ENCODE measurements around the gene AP2B1. TPM values are rescaled to one million over a fixed set of nuclear protein-coding genes. Genes with fewer than 3 reads are reported as not detected.
"Not testable (repeated sequence)": the region's sequence is repeated elsewhere in the genome, so short reads cannot be mapped to it uniquely, and the experiment has no call there.

The AP2B1 gene
- total RNA-seq, 4 donors from 2014 or later = 32.2 to 102 (median 60.1) TPM

DNA sequence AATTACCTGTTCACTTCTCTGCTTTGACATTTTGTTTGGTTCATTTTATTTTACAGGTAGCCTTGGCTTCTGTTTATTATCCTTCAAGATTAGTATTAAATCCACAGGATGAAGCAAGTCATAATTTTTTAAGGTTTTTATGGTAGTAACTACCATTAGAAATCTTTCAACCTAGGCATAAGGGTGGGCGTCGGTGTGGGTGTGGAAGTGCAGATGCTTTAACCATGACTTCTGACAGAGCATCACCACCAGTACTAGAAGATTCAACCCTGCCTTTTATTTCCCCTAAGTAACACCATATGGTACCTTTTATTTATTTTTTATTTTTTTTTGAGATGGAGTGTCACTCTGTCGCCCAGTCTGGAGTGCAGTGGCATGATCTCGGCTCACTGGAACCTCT lies 22.7 kb downstream of the AP2B1 start:
- in situ Hi-C loops (cut with MboI; ENCODE audit: low pct_ligation_motif_present in 1 of 4, low pct_unique_long_range_greater_than_20kb in 1 of 4, low sequenced_read_pairs in 3 of 4) (loop anchor here in 3 of 4 donors (25.0 kb wide), 1 partner anchor 127 kb away; the partner anchor contains the start of gene RASL10B (in 3 of the 3)), intact Hi-C loops (cut with DNase I; ENCODE audit: low total_unique reads) (loop anchor here (10.0 kb wide), 1 partner anchor 135 kb away; no protein-coding TSS in a partner anchor)
- Histone ChIP-seq H3K4me3 (no peak overlapping the region), H3K27me3 (no peaks in the 10 kb centered on the region), H3K4me1 (no peaks in the 10 kb centered on the region), H3K9me3 (no peaks in the 10 kb centered on the region), H3K36me3 (peaks cover 0 to 45% (median 17%) of the 10 kb centered on the region in 4 donors), H3K27ac (no peak overlapping the region)
- TF ChIP-seq POLR2A (IDR thresholded peaks at IDR 0.05) (no peak), EP300 (IDR thresholded peaks at IDR 0.05; ENCODE audit: low read depth) (no peak), POLR2AphosphoS5 (IDR thresholded peaks at IDR 0.05) (no peak)
- TF ChIP-seq, protein P1, sequence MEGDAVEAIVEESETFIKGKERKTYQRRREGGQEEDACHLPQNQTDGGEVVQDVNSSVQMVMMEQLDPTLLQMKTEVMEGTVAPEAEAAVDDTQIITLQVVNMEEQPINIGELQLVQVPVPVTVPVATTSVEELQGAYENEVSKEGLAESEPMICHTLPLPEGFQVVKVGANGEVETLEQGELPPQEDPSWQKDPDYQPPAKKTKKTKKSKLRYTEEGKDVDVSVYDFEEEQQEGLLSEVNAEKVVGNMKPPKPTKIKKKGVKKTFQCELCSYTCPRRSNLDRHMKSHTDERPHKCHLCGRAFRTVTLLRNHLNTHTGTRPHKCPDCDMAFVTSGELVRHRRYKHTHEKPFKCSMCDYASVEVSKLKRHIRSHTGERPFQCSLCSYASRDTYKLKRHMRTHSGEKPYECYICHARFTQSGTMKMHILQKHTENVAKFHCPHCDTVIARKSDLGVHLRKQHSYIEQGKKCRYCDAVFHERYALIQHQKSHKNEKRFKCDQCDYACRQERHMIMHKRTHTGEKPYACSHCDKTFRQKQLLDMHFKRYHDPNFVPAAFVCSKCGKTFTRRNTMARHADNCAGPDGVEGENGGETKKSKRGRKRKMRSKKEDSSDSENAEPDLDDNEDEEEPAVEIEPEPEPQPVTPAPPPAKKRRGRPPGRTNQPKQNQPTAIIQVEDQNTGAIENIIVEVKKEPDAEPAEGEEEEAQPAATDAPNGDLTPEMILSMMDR (IDR thresholded peaks at IDR 0.05) = no peak
- 91 to 92% methylated on average over 2 to 4 of the region's 4 CpGs for WGBS, 2 donors (ENCODE audit: low coverage in 1 of 2)
- no peak for DNase-seq

DNA sequence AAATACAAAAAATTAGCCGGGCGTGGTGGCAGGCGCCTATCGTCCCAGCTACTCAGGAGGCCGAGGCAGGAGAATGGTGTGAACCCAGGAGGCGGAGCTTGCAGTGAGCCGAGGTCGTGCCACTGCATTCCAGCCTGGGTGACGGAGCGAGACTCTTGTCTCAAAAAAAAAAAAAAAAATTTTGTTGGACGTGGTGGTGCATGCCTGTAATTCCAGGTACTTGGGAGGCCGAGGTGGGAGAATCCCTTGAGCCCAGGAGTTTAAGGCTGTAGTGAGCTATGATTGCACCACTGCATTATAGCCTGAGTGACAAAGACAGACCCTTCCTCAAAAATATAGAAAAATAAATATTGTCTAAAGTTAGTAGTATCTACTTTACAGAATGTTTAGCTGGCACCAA lies 23.6 kb downstream of the AP2B1 start:
- in situ Hi-C loops (cut with MboI; ENCODE audit: low pct_ligation_motif_present in 1 of 4, low pct_unique_long_range_greater_than_20kb in 1 of 4, low sequenced_read_pairs in 3 of 4) = loop anchor here in 3 of 4 donors (25.0 kb wide), 1 partner anchor 127 kb away; the partner anchor contains the start of gene RASL10B (in 3 of the 3)
- H3K4me1 ChIP-seq, H3K27ac ChIP-seq, DNase-seq, H3K27me3 ChIP-seq, H3K9me3 ChIP-seq, H3K4me3 ChIP-seq: not testable (repeated sequence)
- H3K36me3 ChIP-seq = peaks cover 0 to 40% (median 16%) of the 10 kb centered on the region in 4 donors
- intact Hi-C loops (cut with DNase I; ENCODE audit: low total_unique reads) = loop anchor here (10.0 kb wide), 1 partner anchor 134 kb away; no protein-coding TSS in a partner anchor
- WGBS, 2 donors (ENCODE audit: low coverage in 1 of 2) = 88 to 93% methylated on average over 11 to 12 of the region's 12 CpGs

DNA sequence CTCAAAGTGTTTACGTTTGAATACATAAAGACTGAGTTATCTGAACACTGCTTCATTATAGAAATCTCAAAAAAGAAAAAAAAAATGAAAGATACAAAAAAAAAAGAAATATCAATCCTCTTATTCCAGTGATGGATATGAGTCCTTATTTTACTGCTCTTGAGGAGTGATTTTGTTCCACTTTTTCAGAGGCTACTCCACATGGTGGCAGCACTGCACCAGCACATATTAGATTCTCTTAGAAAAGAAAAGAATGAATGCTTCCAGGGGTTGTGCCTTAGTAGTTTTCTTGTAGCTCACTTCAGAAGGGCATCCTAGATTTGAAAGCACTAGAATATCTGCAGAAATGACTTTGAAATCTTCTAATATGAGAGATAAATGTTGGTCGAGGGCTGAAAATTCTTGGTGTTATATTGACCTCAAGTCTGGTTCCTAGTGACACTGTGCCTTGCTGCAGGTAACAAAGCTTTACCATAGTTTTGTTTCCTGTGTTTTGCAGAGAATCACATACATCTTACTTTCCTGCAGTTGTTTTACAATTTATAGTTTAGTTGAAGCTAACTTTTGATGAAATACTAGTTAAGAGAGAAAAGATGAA lies 25.9 kb downstream of the AP2B1 start:
- H3K36me3 ChIP-seq = peaks cover 0 to 34% (median 8%) of the 10 kb centered on the region in 4 donors
- H3K27me3 ChIP-seq = no peaks in the 10 kb centered on the region
- intact Hi-C loops (cut with DNase I; ENCODE audit: low total_unique reads) = loop anchor here (10.0 kb wide), 1 partner anchor 132 kb away; no protein-coding TSS in a partner anchor
- peaks cover 0 to 9% (median 5%) of the 10 kb centered on the region in 4 donors for H3K4me1 ChIP-seq
- no peak overlapping the region for H3K4me3 ChIP-seq
- no peaks in the 10 kb centered on the region for H3K9me3 ChIP-seq
- DNase-seq = peak; percentile 35
- in situ Hi-C loops (cut with MboI; ENCODE audit: low pct_ligation_motif_present in 1 of 4, low pct_unique_long_range_greater_than_20kb in 1 of 4, low sequenced_read_pairs in 3 of 4) = loop anchor here in 3 of 4 donors (25.0 kb wide), 1 partner anchor 124 kb away; the partner anchor contains the start of gene RASL10B (in 3 of the 3)
- 82 to 89% methylated on average over 2 of the region's 2 CpGs for WGBS, 2 donors (ENCODE audit: low coverage in 1 of 2)
- TF ChIP-seq, protein P1 (IDR thresholded peaks at IDR 0.05) = peak; percentile 41 to 46 (median 42)
- TF ChIP-seq EP300 (IDR thresholded peaks at IDR 0.05; ENCODE audit: low read depth) (no peak), POLR2A (IDR thresholded peaks at IDR 0.05) (no peak), POLR2AphosphoS5 (IDR thresholded peaks at IDR 0.05) (no peak)
- no peak overlapping the region for H3K27ac ChIP-seq

DNA sequence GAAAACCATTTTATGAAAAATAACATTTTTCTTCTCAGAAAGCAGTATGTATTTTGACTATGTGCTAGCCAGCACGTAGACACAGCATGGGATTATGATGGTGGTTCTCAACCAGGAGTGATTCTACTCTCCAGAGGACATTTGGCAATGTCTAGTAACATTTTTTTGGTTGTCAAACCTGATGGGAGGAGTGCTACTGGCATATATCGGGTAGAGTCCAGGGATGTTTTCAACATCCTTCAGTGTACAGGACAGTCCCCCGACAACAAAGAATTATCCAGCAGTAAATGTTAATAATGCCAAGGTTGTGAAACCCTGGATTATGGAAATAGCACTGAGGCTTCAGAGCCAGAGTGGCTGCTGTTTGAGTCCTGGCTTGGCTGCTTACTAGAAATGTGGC lies 27.7 kb downstream of the AP2B1 start:
- Histone ChIP-seq H3K36me3 (peaks cover 0 to 16% (median 4%) of the 10 kb centered on the region in 4 donors), H3K27me3 (no peaks in the 10 kb centered on the region), H3K27ac (no peak overlapping the region), H3K4me1 (peaks cover 0 to 20% (median 14%) of the 10 kb centered on the region in 4 donors), H3K9me3 (no peaks in the 10 kb centered on the region), H3K4me3 (no peak overlapping the region)
- TF ChIP-seq POLR2A (IDR thresholded peaks at IDR 0.05) (no peak), EP300 (IDR thresholded peaks at IDR 0.05; ENCODE audit: low read depth) (no peak), POLR2AphosphoS5 (IDR thresholded peaks at IDR 0.05) (no peak)
- TF ChIP-seq, protein P1 (IDR thresholded peaks at IDR 0.05) = no peak
- no peak for DNase-seq
- in situ Hi-C loops (cut with MboI; ENCODE audit: low pct_ligation_motif_present in 1 of 4, low pct_unique_long_range_greater_than_20kb in 1 of 4, low sequenced_read_pairs in 3 of 4) (loop anchor here in 3 of 4 donors (25.0 kb wide), 1 partner anchor 122 kb away; the partner anchor contains the start of gene RASL10B (in 3 of the 3)), intact Hi-C loops (cut with DNase I; ENCODE audit: low total_unique reads) (loop anchor here (10.0 kb wide), 1 partner anchor 130 kb away; no protein-coding TSS in a partner anchor)
- 83 to 88% methylated on average over 3 of the region's 3 CpGs for WGBS, 2 donors (ENCODE audit: low coverage in 1 of 2)

Data from transverse colon (tissue), 4 donors.